Loucy (cell line): ENCODE results near the gene NANOS2.
A peak's percentile ranks its signal among the peaks of the same experiment; 100 is the strongest.

Experiments
- H2AFZ ChIP-seq: fragments of 200-600 bp; sonication (generic); 2 replicates; pipeline ENCODE4 v1.6.0; 2016; ENCODE audit warnings: antibody characterized with exemption, mild to moderate bottlenecking, low read length, moderate library complexity
- H3F3A ChIP-seq: fragments of 200-600 bp; 2 replicates; pipeline ENCODE4 v1.6.0; 2016; ENCODE audit warnings: antibody characterized with exemption, low read depth, mild to moderate bottlenecking
- H3K27me3 ChIP-seq: fragments of 200-600 bp; sonication (generic); 2 replicates; pipeline ENCODE4 v1.6.1; 2014; ENCODE audit warnings: low read length, mild to moderate bottlenecking; ENCODE audit not compliant: insufficient read depth, poor library complexity, severe bottlenecking
- H3K36me3 ChIP-seq: fragments of 200-600 bp; sonication (generic); 2 replicates; pipeline ENCODE4 v1.6.1; 2016; ENCODE audit warnings: low read length; ENCODE audit not compliant: insufficient read depth
- H3K4me1 ChIP-seq: fragments of 200-600 bp; sonication (generic); 2 replicates; pipeline ENCODE4 v1.5.1; 2014; ENCODE audit warnings: low read length, mild to moderate bottlenecking; ENCODE audit not compliant: insufficient read depth, poor library complexity, severe bottlenecking
- H3K4me2 ChIP-seq: fragments of 200-600 bp; sonication (generic); 2 replicates; pipeline ENCODE4 v1.6.0; 2014; ENCODE audit warnings: antibody characterized with exemption, low read length, low read depth, mild to moderate bottlenecking; ENCODE audit not compliant: poor library complexity, severe bottlenecking
- H3K4me3 ChIP-seq: fragments of 200-600 bp; sonication (generic); 2 replicates; pipeline ENCODE4 v1.5.1; 2014; ENCODE audit warnings: low read length, mild to moderate bottlenecking, mixed read lengths; ENCODE audit not compliant: poor library complexity, severe bottlenecking
- H3K79me2 ChIP-seq: fragments of 200-600 bp; sonication (generic); 2 replicates; pipeline ENCODE4 v1.6.1; 2014; ENCODE audit warnings: low read length; ENCODE audit not compliant: insufficient read depth
- H3K9ac ChIP-seq: fragments of 200-600 bp; sonication (generic); 2 replicates; pipeline ENCODE4 v1.6.0; 2014; ENCODE audit warnings: mild to moderate bottlenecking, low read depth, low read length, moderate library complexity; ENCODE audit not compliant: poor library complexity, severe bottlenecking
- H3K9me2 ChIP-seq: fragments of 200-600 bp; sonication (generic); replicated peaks from 2 replicates; pipeline ENCODE4 v1.6.1; 2016; ENCODE audit warnings: low read depth, low read length, mixed read lengths
- H3K9me3 ChIP-seq: fragments of 200-600 bp; sonication (generic); 2 replicates; pipeline ENCODE4 v1.6.1; 2014; ENCODE audit warnings: mild to moderate bottlenecking, antibody characterized with exemption, low read length, low read depth; ENCODE audit not compliant: insufficient read depth
- H4K20me1 ChIP-seq: fragments of 200-600 bp; sonication (generic); 2 replicates; pipeline ENCODE4 v1.6.0; 2014; ENCODE audit warnings: antibody characterized with exemption, low read length, mild to moderate bottlenecking; ENCODE audit not compliant: insufficient read depth, poor library complexity, severe bottlenecking
- CTCF ChIP-seq: fragments of 200-600 bp; sonication (generic); conservative IDR thresholded peaks from 2 replicates; pipeline ENCODE4 v1.5.1; 2014; ENCODE audit warnings: mild to moderate bottlenecking, antibody characterized with exemption, low read length
- EZH2phosphoT487 ChIP-seq: fragments of 200-600 bp; IDR thresholded peaks from 2 replicates; pipeline ENCODE4 v1.6.1; 2018; ENCODE audit warnings: antibody characterized with exemption, mild to moderate bottlenecking, moderate library complexity, borderline replicate concordance

Gene NANOS2

GRCh38 chr19:45883881-45884681, 30.5 kb downstream of the NANOS2 start:
- no peaks in the 10 kb centered on the region for H3K27me3 ChIP-seq
- no peak for TF ChIP-seq CTCF
- H3K4me3 ChIP-seq, result peak overlapping the region; percentile 84
- no peaks in the 10 kb centered on the region for H3F3A ChIP-seq
- peaks cover 27% of the 10 kb centered on the region for H4K20me1 ChIP-seq
- H3K36me3 ChIP-seq, result no peaks in the 10 kb centered on the region
- peaks cover 28% of the 10 kb centered on the region for H3K79me2 ChIP-seq
- H3K4me1 ChIP-seq, result peaks cover 21% of the 10 kb centered on the region
- H3K4me2 ChIP-seq, result peak overlapping the region; percentile 94
- no peaks in the 10 kb centered on the region for H3K9me3 ChIP-seq
- H2AFZ ChIP-seq, result no peak overlapping the region
- peak overlapping the region; percentile 42 for H3K9ac ChIP-seq
- no peaks in the 10 kb centered on the region for H3K9me2 ChIP-seq

- Histone ChIP-seq H2AFZ (no peak overlapping the region), H3K4me2 (peak overlapping the region; percentile 94), H3K9me3 (no peaks in the 10 kb centered on the region), H3K4me3 (peak overlapping the region; percentile 84), H3K36me3 (no peaks in the 10 kb centered on the region), H3F3A (no peaks in the 10 kb centered on the region), H3K9me2 (no peaks in the 10 kb centered on the region), H3K79me2 (peaks cover 28% of the 10 kb centered on the region), H3K4me1 (peaks cover 24% of the 10 kb centered on the region), H3K9ac (peak overlapping the region; percentile 42), H4K20me1 (peaks cover 27% of the 10 kb centered on the region), H3K27me3 (no peaks in the 10 kb centered on the region)
- no peak for TF ChIP-seq CTCF
- TF ChIP-seq EZH2phosphoT487, result no peak
Observed at GRCh38 chr19:45883586-45883880, 31.0 kb downstream of the NANOS2 start.

GRCh38 chr19:45882652-45883585, 31.7 kb downstream of the NANOS2 start:
- H3K9me3 ChIP-seq, result no peaks in the 10 kb centered on the region
- peaks cover 28% of the 10 kb centered on the region for H3K79me2 ChIP-seq
- peak overlapping the region; percentile 77 for H3K4me2 ChIP-seq
- H3K9me2 ChIP-seq, result no peaks in the 10 kb centered on the region
- peaks cover 24% of the 10 kb centered on the region for H3K4me1 ChIP-seq
- H4K20me1 ChIP-seq, result peaks cover 27% of the 10 kb centered on the region
- H3K4me3 ChIP-seq, result peak overlapping the region; percentile 69
- H3K36me3 ChIP-seq, result no peaks in the 10 kb centered on the region
- peak overlapping the region; percentile 42 for H3K9ac ChIP-seq
- TF ChIP-seq CTCF, result peak; percentile 100
- TF ChIP-seq EZH2phosphoT487, result no peak
- H2AFZ ChIP-seq, result no peak overlapping the region
- H3F3A ChIP-seq, result no peaks in the 10 kb centered on the region
- H3K27me3 ChIP-seq, result no peaks in the 10 kb centered on the region
